Measurements from ENCODE around the gene MUC7. TPM values are rescaled to one million over a fixed set of nuclear protein-coding genes. Genes with fewer than 3 reads are reported as not detected.

Gene MUC7
- total and polyA plus RNA-seq, 4 donors, result not detected

DNA sequence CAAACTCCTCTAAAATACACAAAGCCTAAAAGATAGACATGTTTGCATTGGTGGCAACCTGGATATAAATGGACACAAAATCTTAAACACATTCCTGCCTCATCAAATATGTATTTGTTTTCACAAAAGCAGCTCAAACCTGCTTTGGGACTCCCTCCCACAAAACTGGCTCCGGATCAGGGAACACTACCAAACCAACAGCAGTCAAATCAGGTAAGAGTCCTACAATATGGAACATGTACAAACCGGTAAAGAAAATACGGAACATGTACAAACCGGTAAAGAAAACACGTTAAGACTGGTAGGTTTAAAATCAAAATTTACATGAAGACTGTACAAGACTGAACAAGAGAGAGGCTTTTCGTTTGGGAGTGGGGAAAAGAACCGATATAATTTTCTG is 50.6 kb downstream of the MUC7 start:
- H3K9me3 ChIP-seq (ENCODE audit: control insufficient read depth, insufficient read depth, low read length), result no peaks in the 10 kb centered on the region
- H3K4me3 ChIP-seq (ENCODE audit: low read depth, low read length), result no peak overlapping the region
- no peaks in the 10 kb centered on the region for H3K36me3 ChIP-seq (ENCODE audit: control insufficient read depth, insufficient read depth, low read length)
- no peaks in the 10 kb centered on the region for H3K4me1 ChIP-seq (ENCODE audit: control insufficient read depth, insufficient read depth, low read length)
- no peak overlapping the region for H3K27ac ChIP-seq (ENCODE audit: low read depth, low read length)
- no peaks in the 10 kb centered on the region for H3K27me3 ChIP-seq (ENCODE audit: control insufficient read depth, insufficient read depth, low read length)
- WGBS (ENCODE audit: insufficient coverage), result 80% methylated on average over 1 of the region's 7 CpGs
- no peak for DNase-seq (ENCODE audit: low read depth in 4 of 6, low spot score in 6 of 6)

DNA sequence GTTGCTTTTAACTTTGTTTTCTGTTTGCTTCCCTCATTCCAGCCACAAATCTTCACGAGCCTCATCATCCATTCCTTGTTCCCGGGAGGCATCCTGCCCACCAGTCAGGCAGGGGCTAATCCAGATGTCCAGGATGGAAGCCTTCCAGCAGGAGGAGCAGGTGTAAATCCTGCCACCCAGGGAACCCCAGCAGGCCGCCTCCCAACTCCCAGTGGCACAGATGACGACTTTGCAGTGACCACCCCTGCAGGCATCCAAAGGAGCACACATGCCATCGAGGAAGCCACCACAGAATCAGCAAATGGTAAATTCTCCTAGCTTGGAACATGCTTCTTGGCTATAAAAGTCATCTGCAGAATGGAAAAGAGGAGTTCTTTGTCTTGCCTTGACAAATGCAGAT is 59.0 kb downstream of the MUC7 start:
- no peak for DNase-seq (ENCODE audit: low read depth in 4 of 6, low spot score in 6 of 6)
- WGBS (ENCODE audit: insufficient coverage), result 83% methylated on average over 4 of the region's 5 CpGs
- H3K36me3 ChIP-seq (ENCODE audit: control insufficient read depth, insufficient read depth, low read length), result no peaks in the 10 kb centered on the region
- no peaks in the 10 kb centered on the region for H3K4me1 ChIP-seq (ENCODE audit: control insufficient read depth, insufficient read depth, low read length)
- no peak overlapping the region for H3K4me3 ChIP-seq (ENCODE audit: low read depth, low read length)
- H3K9me3 ChIP-seq (ENCODE audit: control insufficient read depth, insufficient read depth, low read length), result no peaks in the 10 kb centered on the region
- no peaks in the 10 kb centered on the region for H3K27me3 ChIP-seq (ENCODE audit: control insufficient read depth, insufficient read depth, low read length)
- H3K27ac ChIP-seq (ENCODE audit: low read depth, low read length), result no peak overlapping the region

DNA sequence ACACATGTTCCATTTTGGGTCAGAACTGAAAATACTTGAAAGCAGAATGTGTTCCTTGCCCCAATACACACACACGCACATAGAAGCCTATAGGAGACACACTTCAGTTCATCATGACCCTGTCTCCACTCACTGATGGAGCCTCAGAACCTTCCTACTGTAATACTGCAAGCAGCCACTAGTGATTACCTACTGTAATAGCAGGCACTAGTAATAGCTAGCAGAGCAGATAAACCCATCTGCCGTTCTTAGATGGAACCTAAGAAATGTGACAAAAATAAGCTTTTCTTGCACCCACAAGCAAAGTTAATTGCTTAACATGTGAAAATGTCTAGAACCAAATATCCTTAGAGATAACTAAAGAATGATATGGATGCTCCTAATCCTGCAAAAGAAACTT is 60.0 kb downstream of the MUC7 start:
- Histone ChIP-seq H3K27ac (ENCODE audit: low read depth, low read length) (no peak overlapping the region), H3K27me3 (ENCODE audit: control insufficient read depth, insufficient read depth, low read length) (no peaks in the 10 kb centered on the region), H3K36me3 (ENCODE audit: control insufficient read depth, insufficient read depth, low read length) (no peaks in the 10 kb centered on the region), H3K4me3 (ENCODE audit: low read depth, low read length) (no peak overlapping the region), H3K4me1 (ENCODE audit: control insufficient read depth, insufficient read depth, low read length) (no peaks in the 10 kb centered on the region), H3K9me3 (ENCODE audit: control insufficient read depth, insufficient read depth, low read length) (no peaks in the 10 kb centered on the region)
- no peak for DNase-seq (ENCODE audit: low read depth in 4 of 6, low spot score in 6 of 6)
- 79% methylated on average over 1 of the region's 2 CpGs for WGBS (ENCODE audit: insufficient coverage)

Other genes starting within 250 kb of the MUC7 start
- gene FDCSP, start 246.1 kb upstream of the MUC7 start, total RNA-seq, result not detected
- gene FDCSP, start 246.1 kb upstream of the MUC7 start, polyA plus RNA-seq (ENCODE audit: insufficient read length in 2 of 2), result not detected
- gene CSN3, start 229.6 kb upstream of the MUC7 start, total RNA-seq, result not detected
- not detected for gene CSN3, start 229.6 kb upstream of the MUC7 start, polyA plus RNA-seq (ENCODE audit: insufficient read length in 2 of 2)
- not detected for gene CABS1, start 137.2 kb upstream of the MUC7 start, total RNA-seq
- under 1 TPM in 1 of 2 donors, not detected in 1; 0.11 TPM for gene CABS1, start 137.2 kb upstream of the MUC7 start, polyA plus RNA-seq (ENCODE audit: insufficient read length in 2 of 2)
- gene SMR3A, start 111.4 kb upstream of the MUC7 start, total RNA-seq, result not detected
- gene SMR3A, start 111.4 kb upstream of the MUC7 start, polyA plus RNA-seq (ENCODE audit: insufficient read length in 2 of 2), result not detected
- not detected for gene SMR3B, start 89.1 kb upstream of the MUC7 start, total RNA-seq
- not detected for gene SMR3B, start 89.1 kb upstream of the MUC7 start, polyA plus RNA-seq (ENCODE audit: insufficient read length in 2 of 2)
- not detected for gene OPRPN, start 74.3 kb upstream of the MUC7 start, total RNA-seq
- gene OPRPN, start 74.3 kb upstream of the MUC7 start, polyA plus RNA-seq (ENCODE audit: insufficient read length in 2 of 2), result not detected
- gene AMTN, start 46.4 kb downstream of the MUC7 start, total RNA-seq, result not detected
- not detected for gene AMTN, start 46.4 kb downstream of the MUC7 start, polyA plus RNA-seq (ENCODE audit: insufficient read length in 2 of 2)
- gene AMBN, start 120.1 kb downstream of the MUC7 start, total RNA-seq, result not detected
- not detected for gene AMBN, start 120.1 kb downstream of the MUC7 start, polyA plus RNA-seq (ENCODE audit: insufficient read length in 2 of 2)
- under 1 TPM in 1 of 2 donors, not detected in 1; 0.06 TPM for gene ENAM, start 156.5 kb downstream of the MUC7 start, total RNA-seq
- gene ENAM, start 156.5 kb downstream of the MUC7 start, polyA plus RNA-seq (ENCODE audit: insufficient read length in 2 of 2), result under 1 TPM in 1 of 2 donors, not detected in 1; 0.46 TPM
- gene JCHAIN, start 194.3 kb downstream of the MUC7 start, total RNA-seq, result 1 to 10 TPM in 1 of 2 donors, under 1 TPM in 1; 0.39 to 1.7 TPM
- not detected for gene JCHAIN, start 194.3 kb downstream of the MUC7 start, polyA plus RNA-seq (ENCODE audit: insufficient read length in 2 of 2)
- gene UTP3, start 216.3 kb downstream of the MUC7 start, total RNA-seq, result 10 to 100 TPM; 16.4 to 18.7 TPM
- gene UTP3, start 216.3 kb downstream of the MUC7 start, polyA plus RNA-seq (ENCODE audit: insufficient read length in 2 of 2), result 10 to 100 TPM; 21.8 to 28.3 TPM
- gene RUFY3, start 249.8 kb downstream of the MUC7 start, total RNA-seq, result 100 to 1,000 TPM; 137 to 279 TPM
- gene RUFY3, start 249.8 kb downstream of the MUC7 start, polyA plus RNA-seq (ENCODE audit: insufficient read length in 2 of 2), result 100 to 1,000 TPM; 186 to 212 TPM